GM19193 (cell line): ENCODE results near the gene MROH9.

Source experiments
- POLR2A ChIP-seq: IDR thresholded peaks from 4 replicates; pipeline ENCODE4 v1.6.1; 2011; ENCODE audit not compliant: insufficient read depth, insufficient read length; ENCODE audit errors: extremely low read depth

MROH9 gene

DNA sequence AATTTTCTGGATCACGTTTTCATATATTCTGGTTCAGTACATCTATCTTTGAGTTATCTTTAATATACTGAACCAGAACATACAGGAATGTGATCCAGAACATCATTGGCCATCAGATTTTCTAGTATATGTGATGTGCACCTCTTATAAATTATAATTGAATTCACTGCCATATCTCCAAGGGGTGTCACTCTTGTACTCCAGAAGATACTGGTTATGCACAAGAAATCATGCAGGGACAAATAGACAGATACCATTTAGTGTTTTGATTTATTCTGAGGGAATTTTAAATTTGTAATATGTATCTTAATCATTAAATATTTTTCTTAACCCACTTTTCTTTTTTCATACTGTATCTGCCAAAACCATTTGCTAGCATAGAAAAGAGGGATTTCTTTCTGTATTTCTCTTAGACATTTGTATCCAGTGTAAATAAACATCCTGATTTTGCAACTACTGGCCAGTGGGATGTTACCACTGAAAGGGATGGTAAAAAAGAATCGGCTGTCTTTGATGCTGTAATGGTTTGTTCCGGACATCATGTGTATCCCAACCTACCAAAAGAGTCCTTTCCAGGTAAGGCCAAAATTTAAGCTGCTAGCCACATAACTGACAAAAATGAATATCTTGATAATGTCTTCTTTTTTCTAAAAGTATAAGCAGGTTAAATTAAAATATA is 172.1 kb downstream of the MROH9 start:
- no peak for TF ChIP-seq POLR2A

- TF ChIP-seq POLR2A: no peak
These were observed 172.6 kb downstream of the MROH9 start for GRCh38 chr1:171107969-171108368.

- no peak for TF ChIP-seq POLR2A
These were observed 174.6 kb downstream of the MROH9 start for GRCh38 chr1:171109966-171110365.

DNA sequence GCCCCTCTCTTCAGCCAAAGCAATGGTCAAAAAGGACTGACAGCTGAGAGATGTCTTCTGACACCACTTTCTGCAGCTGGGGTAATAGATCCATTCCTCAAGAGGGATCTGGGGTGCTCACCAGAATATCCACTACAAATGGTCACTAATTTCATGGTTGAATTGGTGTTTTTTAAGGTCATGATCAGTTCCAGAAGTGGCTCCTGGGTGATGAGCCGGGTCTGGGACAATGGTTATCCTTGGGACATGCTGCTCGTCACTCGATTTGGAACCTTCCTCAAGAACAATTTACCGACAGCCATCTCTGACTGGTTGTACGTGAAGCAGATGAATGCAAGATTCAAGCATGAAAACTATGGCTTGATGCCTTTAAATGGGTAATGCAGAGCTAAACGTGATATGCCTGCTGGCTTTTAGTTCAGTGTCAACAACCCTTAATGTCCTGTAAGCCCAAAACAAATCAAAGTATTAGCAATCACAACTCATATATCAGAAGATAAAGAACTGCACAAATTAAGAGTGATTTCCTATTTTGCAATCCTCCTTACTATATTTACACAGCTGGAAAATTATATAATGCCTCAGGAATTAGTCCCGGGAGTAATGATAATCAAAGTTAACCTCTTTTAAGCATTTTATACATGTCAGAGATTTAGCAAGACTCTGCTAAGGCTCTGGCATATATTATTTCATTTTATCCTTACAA is 175.4 kb downstream of the MROH9 start:
- TF ChIP-seq POLR2A: no peak

DNA sequence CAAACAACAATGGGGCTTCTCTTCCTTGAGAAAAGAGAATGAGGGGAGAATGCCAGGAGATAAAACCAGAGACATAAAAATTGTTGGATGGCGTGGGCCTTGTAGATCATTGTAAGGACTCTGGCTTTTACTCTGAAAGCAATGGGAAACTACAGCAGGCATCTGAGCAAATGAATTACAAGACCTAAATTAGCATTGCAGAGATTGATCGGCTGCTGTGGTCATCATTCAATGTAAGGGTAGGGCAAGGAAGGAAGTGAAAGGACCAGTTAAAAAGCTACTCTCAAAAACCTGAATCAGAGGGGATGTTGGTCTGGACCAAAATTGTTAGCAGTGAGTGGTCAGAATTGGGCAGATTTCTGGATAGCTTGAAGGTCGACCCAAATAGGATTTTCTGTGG is 176.8 kb downstream of the MROH9 start:
- no peak for TF ChIP-seq POLR2A

DNA sequence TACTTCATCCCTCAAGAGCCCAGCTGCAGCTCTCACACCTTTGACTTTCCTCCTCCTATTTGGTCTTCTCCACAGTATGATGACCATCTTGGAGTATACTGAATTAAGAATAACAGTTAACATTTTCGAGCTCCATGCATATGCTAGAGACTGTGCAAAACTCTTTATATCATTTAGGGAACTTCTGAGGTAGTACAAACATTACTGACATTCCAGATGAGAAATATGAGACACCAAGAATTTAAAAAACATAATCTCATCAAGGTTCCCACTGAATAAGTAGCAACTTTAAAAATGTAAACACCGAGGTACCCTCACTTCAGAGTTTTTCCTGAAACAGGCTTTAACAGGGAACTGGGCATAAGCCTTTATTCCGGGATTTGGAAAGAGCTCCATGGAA is 178.0 kb downstream of the MROH9 start:
- TF ChIP-seq POLR2A: no peak
